Prostate gland (tissue), 2 donors: Measurements from ENCODE around the gene STAT2.

ENCODE experiments used
- POLR2A ChIP-seq: fragments of 450-650 bp; IDR thresholded peaks from one replicate; pipeline ENCODE4 v1.6.1; 2016; ENCODE audit warnings: antibody characterized with exemption, mild to moderate bottlenecking
- POLR2AphosphoS5 ChIP-seq: sonication (generic); formaldehyde crosslinking; IDR thresholded peaks from one replicate; pipeline ENCODE4 v1.6.1; 2017; ENCODE audit warnings: antibody characterized with exemption
- TF ChIP-seq, protein P1 (sequence below), 4 experiments: fragments of 200-600 bp in 2 of 4; fragments of 450-650 bp in 2 of 4; sonication (generic) in 2 of 4; IDR thresholded peaks; 1 replicate in 3 of 4; 2 replicates in 1 of 4; pipeline ENCODE4 v1.5.1; 2016 to 2019; ENCODE audit warnings: antibody characterized with exemption in 4 of 4, mild to moderate bottlenecking in 2 of 4, moderate library complexity in 2 of 4

GRCh38 chr12:56350662-56351061, 9.2 kb downstream of the STAT2 start:
- TF ChIP-seq POLR2A (no peak), POLR2AphosphoS5 (no peak)
- TF ChIP-seq, protein P1, sequence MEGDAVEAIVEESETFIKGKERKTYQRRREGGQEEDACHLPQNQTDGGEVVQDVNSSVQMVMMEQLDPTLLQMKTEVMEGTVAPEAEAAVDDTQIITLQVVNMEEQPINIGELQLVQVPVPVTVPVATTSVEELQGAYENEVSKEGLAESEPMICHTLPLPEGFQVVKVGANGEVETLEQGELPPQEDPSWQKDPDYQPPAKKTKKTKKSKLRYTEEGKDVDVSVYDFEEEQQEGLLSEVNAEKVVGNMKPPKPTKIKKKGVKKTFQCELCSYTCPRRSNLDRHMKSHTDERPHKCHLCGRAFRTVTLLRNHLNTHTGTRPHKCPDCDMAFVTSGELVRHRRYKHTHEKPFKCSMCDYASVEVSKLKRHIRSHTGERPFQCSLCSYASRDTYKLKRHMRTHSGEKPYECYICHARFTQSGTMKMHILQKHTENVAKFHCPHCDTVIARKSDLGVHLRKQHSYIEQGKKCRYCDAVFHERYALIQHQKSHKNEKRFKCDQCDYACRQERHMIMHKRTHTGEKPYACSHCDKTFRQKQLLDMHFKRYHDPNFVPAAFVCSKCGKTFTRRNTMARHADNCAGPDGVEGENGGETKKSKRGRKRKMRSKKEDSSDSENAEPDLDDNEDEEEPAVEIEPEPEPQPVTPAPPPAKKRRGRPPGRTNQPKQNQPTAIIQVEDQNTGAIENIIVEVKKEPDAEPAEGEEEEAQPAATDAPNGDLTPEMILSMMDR (IDR thresholded peaks at IDR 0.05) = no peak
